ENCODE data around the gene SLC2A4. TPM values are rescaled to one million over a fixed set of nuclear protein-coding genes. Genes with fewer than 3 reads are reported as not detected.

Gene SLC2A4
- total RNA-seq, 6 experiments from 2014 or later, result 0.07 to 0.09 (median 0.09) TPM; not detected in 1

DNA sequence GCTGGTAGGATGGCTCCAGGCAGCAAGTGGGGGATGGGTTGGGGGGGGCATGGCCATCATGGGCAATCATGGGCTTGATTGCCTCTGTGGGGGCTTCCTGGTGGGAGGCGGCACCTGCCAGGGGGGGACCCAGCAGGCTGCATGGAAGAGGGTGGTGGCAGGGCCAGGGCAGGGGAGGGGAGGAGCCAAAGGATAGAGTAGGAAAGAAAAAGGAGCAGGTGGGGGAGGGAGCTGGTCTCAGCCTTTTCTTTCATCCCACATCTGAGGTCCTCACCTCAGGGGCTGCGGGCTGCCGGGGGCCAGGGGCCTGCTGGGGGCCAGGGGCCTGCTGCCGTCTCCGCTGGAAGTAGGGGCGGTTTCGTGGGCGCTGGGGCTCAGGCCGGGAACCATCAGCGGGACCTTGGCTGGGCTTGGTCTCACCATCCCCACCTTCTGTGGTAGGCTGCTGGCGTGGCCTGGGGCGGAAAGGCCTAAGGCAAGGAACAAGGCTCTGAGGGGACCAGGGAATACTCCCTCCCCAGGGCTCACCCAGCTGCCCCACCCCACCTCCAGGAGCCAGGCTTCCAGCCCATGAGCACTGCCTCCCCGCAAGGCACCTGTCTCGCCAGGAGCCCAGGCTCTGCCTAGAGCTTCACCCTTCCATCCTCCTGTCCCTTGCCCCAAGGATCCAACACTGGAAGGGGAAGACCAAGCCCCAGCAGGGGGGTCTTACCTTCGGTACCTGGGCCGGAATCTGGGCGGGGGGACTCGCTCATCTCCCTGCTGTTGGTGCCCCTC is 7.9 kb downstream of the SLC2A4 start:
- no peak for TF ChIP-seq CTCF (IDR thresholded peaks at IDR 0.05)

GRCh38 chr17:7290166-7290565 is 8.6 kb downstream of the SLC2A4 start:
- Mint-ChIP-seq H3K4me3 (no peak overlapping the region), H3K27me3 (ENCODE audit: insufficient read depth) (peaks cover 68% of the 10 kb centered on the region), H3K9me3 (no peaks in the 10 kb centered on the region), H3K27ac (no peak overlapping the region), H3K4me1 (ENCODE audit: low read depth) (no peaks in the 10 kb centered on the region), H3K36me3 (ENCODE audit: low read depth) (no peaks in the 10 kb centered on the region)
- no peak for TF ChIP-seq CTCF (IDR thresholded peaks at IDR 0.05)
- DNase-seq, result no peak

More for the DNA sequence above, 7.9 kb downstream of the SLC2A4 start:
- peaks cover 72% of the 10 kb centered on the region for H3K27me3 Mint-ChIP-seq (ENCODE audit: insufficient read depth)
- no peaks in the 10 kb centered on the region for H3K9me3 Mint-ChIP-seq
- no peaks in the 10 kb centered on the region for H3K36me3 Mint-ChIP-seq (ENCODE audit: low read depth)
- H3K27ac Mint-ChIP-seq, result no peak overlapping the region
- H3K4me3 Mint-ChIP-seq, result no peak overlapping the region
- DNase-seq, result no peak
- H3K4me1 Mint-ChIP-seq (ENCODE audit: low read depth), result no peaks in the 10 kb centered on the region

DNA sequence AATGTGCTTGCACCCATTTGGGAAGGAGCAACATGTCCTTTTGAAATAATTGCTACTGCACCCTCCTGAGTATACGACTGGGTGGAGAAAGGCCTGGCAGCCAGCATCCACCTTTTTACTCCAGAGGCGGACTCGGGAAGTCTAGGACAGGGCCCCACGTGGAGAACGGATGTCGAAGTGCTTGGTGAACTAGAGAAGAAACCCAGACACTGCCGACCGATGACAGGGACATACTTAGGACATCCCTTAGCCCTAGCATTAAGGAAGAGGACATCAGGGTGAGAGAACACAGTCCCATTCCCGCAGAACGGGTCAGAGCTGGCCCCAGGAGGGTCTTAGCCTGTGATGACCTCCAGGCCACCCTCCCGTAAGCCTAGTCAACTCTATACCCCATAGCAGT is 9.2 kb downstream of the SLC2A4 start:
- Mint-ChIP-seq H3K4me3 (no peak overlapping the region), H3K27ac (no peak overlapping the region), H3K27me3 (ENCODE audit: insufficient read depth) (peaks cover 66% of the 10 kb centered on the region), H3K9me3 (no peaks in the 10 kb centered on the region), H3K36me3 (ENCODE audit: low read depth) (no peaks in the 10 kb centered on the region), H3K4me1 (ENCODE audit: low read depth) (no peaks in the 10 kb centered on the region)
- no peak for TF ChIP-seq CTCF (IDR thresholded peaks at IDR 0.05)
- DNase-seq, result no peak

- no peak overlapping the region for H3K27ac Mint-ChIP-seq
- H3K9me3 Mint-ChIP-seq, result no peaks in the 10 kb centered on the region
- DNase-seq, result no peak
- H3K36me3 Mint-ChIP-seq (ENCODE audit: low read depth), result no peaks in the 10 kb centered on the region
- H3K27me3 Mint-ChIP-seq (ENCODE audit: insufficient read depth), result peaks cover 61% of the 10 kb centered on the region
- TF ChIP-seq CTCF (IDR thresholded peaks at IDR 0.05), result no peak
- peaks cover 11% of the 10 kb centered on the region for H3K4me1 Mint-ChIP-seq (ENCODE audit: low read depth)
- H3K4me3 Mint-ChIP-seq, result no peak overlapping the region
Measured at GRCh38 chr17:7292194-7292593, 10.7 kb downstream of the SLC2A4 start.

- no peak overlapping the region for H3K4me3 Mint-ChIP-seq
- H3K4me1 Mint-ChIP-seq (ENCODE audit: low read depth), result peaks cover 11% of the 10 kb centered on the region
- H3K27ac Mint-ChIP-seq, result no peak overlapping the region
- no peaks in the 10 kb centered on the region for H3K36me3 Mint-ChIP-seq (ENCODE audit: low read depth)
- peaks cover 55% of the 10 kb centered on the region for H3K27me3 Mint-ChIP-seq (ENCODE audit: insufficient read depth)
- no peak for DNase-seq
- no peak for TF ChIP-seq CTCF (IDR thresholded peaks at IDR 0.05)
- H3K9me3 Mint-ChIP-seq, result no peaks in the 10 kb centered on the region
Measured at GRCh38 chr17:7292729-7293128, 11.2 kb downstream of the SLC2A4 start.

All from HFFc6 (cell line).